HL-60 (cell line): ENCODE measurements around the gene APOL1.
"Not testable (repeated sequence)": the region's sequence is repeated elsewhere in the genome, so short reads cannot be mapped to it uniquely, and the experiment has no call there.

Experiments used
- DNase-seq, 2 experiments: peaks; one replicate each; pipeline ENCODE4 v3.0.0-alpha.2; 2010 to 2020; ENCODE audit warnings: low read depth in 1 of 2, low spot score in 1 of 2
- H3K27ac ChIP-seq: fragments of 250-450 bp; sonication (Bioruptor Pico); replicated peaks from 2 replicates; pipeline ENCODE4 v1.5.1; 2020; ENCODE audit warnings: mild to moderate bottlenecking, moderate library complexity
- H3K27me3 ChIP-seq: fragments of 250-450 bp; sonication (Bioruptor Pico); 2 replicates; pipeline ENCODE4 v1.5.1; 2021; ENCODE audit warnings: mild to moderate bottlenecking, moderate library complexity; ENCODE audit not compliant: insufficient read depth, poor library complexity, severe bottlenecking
- H3K4me3 ChIP-seq: replicated peaks from 2 replicates; pipeline ENCODE4 v1.5.1; 2011; ENCODE audit warnings: mild to moderate bottlenecking, control low read depth, low read length; ENCODE audit not compliant: insufficient read depth
- CTCF ChIP-seq: IDR thresholded peaks from one replicate; pipeline ENCODE4 v1.5.1; 2011; ENCODE audit warnings: low read length, control low read depth, inconsistent platforms; ENCODE audit not compliant: insufficient read depth
- GABPA ChIP-seq: IDR thresholded peaks from 2 replicates; pipeline ENCODE4 v1.6.1; 2012; ENCODE audit warnings: low read depth
- POLR2AphosphoS5 ChIP-seq: IDR thresholded peaks from 2 replicates; pipeline ENCODE4 v1.6.1; 2012; ENCODE audit warnings: low read depth
- REST ChIP-seq: IDR thresholded peaks from 2 replicates; pipeline ENCODE4 v1.6.1; 2012; ENCODE audit warnings: low read depth; ENCODE audit not compliant: insufficient replicate concordance
- SPI1 ChIP-seq: IDR thresholded peaks from 2 replicates; pipeline ENCODE4 v1.6.1; 2012; ENCODE audit warnings: low read depth, mild to moderate bottlenecking, borderline replicate concordance

The APOL1 gene

GRCh38 chr22:36257948-36258670 is 5.2 kb downstream of the APOL1 start:
- Histone ChIP-seq H3K27ac (no peak overlapping the region), H3K27me3 (no peaks in the 10 kb centered on the region), H3K4me3 (no peak overlapping the region)
- no peak for DNase-seq
- TF ChIP-seq GABPA (no peak), CTCF (no peak), SPI1 (no peak), POLR2AphosphoS5 (no peak), REST (no peak)

DNA sequence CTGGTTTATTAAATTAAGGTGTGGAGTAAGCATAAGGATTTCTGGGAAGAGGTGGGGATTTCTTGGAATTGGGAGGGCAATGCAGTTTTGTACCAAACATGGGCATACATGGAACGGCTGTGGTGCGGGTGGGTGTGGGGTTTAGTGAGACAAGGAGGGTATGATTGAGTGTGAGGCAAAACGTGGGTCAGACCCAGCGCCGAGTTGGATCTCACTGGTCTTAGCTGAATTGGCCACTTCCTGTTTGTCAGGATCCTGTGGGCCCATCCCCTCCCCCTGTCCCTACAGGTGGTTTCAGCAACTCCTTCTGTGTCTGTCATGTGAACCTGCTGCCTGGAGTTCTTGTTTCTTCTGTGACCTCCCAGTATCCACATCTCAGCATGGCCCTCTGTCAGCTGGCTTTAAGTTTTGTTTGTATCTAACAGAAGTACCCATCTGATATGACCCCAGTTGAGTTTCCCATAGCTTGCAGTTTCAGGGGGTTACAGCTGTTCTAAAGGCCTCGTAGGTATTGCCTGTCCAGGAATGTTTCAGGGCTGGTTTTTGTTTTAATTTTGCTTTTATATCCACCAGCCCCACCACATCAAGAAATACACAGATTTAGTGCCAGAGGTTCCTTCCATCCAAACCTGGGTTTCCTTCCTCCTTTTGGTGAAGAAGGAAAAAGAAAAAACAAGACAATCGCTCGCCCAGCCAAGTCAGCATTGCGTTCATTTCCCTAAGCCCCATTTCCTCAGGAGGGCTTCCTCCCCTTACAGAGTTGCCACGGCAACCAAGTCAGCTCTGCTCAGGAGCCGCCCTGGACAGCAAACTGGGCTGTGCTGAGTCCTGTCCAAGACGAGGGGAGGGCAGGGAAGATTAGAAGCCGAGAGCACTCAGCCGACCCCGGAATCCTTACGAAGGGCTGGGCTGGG is 6.0 kb downstream of the APOL1 start:
- DNase-seq = peak in 1 of 2 experiments; percentile 44
- no peak overlapping the region for H3K27ac ChIP-seq
- H3K27me3 ChIP-seq = no peaks in the 10 kb centered on the region
- no peak overlapping the region for H3K4me3 ChIP-seq
- TF ChIP-seq POLR2AphosphoS5 (no peak), REST (no peak), GABPA (no peak), SPI1 (no peak; the same call in 1 of the 2 replicates), CTCF (no peak)

DNA sequence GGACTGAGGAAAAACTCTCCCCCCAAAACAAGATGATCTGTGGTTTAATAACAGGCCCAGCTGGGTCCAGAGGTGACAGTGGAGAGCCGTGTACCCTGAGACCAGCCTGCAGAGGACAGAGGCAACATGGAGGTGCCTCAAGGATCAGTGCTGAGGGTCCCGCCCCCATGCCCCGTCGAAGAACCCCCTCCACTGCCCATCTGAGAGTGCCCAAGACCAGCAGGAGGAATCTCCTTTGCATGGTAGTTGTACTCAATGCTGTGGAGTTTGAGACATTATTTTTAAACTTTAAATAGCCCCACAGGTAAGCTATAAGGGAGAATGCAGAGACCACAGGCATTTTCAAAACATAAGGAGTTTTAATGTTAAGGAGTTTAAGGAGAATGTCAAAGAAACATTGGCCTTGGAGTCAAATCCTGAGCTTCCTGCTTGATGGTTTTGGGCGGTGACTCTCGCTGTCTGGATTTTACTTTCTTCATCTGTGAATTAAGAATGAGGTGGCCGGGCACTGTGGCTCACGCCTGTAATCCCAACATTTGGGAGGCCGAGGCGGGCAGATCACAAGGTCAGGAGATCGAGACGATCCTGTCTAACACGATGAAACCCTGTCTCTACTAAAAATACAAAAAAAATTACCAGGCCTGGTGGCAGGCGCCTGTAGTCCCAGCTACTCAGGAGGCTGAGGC is 6.8 kb downstream of the APOL1 start:
- Histone ChIP-seq H3K27ac (no peak overlapping the region), H3K4me3 (no peak overlapping the region), H3K27me3 (no peaks in the 10 kb centered on the region)
- no peak for DNase-seq
- TF ChIP-seq POLR2AphosphoS5 (no peak), GABPA (no peak), CTCF (no peak), SPI1 (no peak), REST (no peak)

- not testable (repeated sequence) for H3K27me3 ChIP-seq, H3K4me3 ChIP-seq, H3K27ac ChIP-seq, DNase-seq
These were observed 8.7 kb downstream of the APOL1 start for GRCh38 chr22:36261675-36262074.

DNA sequence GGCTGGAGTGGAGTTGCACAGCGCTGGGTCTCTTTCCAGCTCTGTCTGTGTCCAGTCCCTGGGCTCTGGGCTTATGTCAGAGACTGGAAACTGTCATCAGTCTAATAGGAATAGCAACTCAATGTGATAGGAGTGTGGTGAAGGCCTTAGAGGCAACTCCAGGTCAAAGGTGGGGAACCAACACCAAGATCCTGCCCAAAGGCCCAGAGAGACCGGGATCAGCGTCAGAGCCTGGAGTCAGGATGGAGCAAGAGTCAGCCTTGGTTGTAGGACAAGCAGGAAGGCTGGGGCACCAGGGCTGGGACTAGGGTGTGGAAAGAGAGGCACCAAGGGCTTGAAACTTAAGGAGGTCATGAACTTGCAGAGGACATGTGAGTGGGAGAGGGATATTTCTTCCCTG is 9.4 kb downstream of the APOL1 start:
- H3K4me3 ChIP-seq, H3K27ac ChIP-seq, H3K27me3 ChIP-seq, DNase-seq: not testable (repeated sequence)
